Measurements from ENCODE around the gene SPATA4.

DNA sequence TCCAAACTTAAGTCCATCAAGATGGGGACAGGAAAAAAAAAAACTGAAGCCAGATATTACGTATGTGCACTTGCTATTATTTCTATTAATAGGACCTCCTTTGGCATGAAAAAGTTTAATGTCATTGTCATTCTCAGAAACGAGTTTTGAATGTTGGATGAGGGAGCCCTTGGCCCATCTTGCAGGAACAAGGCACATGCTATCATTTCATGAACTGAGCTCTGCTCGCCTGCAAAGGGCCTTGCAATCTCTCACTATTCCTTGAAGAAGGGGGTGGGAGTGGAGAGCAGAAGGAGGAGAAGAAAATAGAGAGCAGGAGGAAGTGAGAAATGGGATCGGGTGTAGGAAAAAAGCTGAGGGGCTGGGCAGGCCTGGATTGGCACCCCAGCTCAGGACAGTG is 34.3 kb upstream of the SPATA4 start:
- no peak for TF ChIP-seq CTCF (conservative IDR thresholded peaks at IDR 0.05; ENCODE audit: low read depth, low read length)
- TF ChIP-seq EZH2 (IDR thresholded peaks at IDR 0.05; ENCODE audit: low read length, unreplicated experiment) = no peak
- no peak for TF ChIP-seq EZH2phosphoT487 (IDR thresholded peaks at IDR 0.05; ENCODE audit: borderline replicate concordance, low read length)

Data from PC-3 (cell line).